GM21423 (cell line): Measurements from ENCODE around the gene CHI3L2.

Source experiments
- ATAC-seq: cut with Tn5 transposase; IDR thresholded peaks from one replicate; pipeline ENCODE4 v1.9.1; 2021; ENCODE audit warnings: mild to moderate bottlenecking, moderate library complexity; ENCODE audit not compliant: unreplicated experiment

CHI3L2 gene

GRCh38 chr1:111247125-111247838 is 19.8 kb downstream of the CHI3L2 start:
- no peak for ATAC-seq

- ATAC-seq, result no peak
These were observed 22.4 kb downstream of the CHI3L2 start for GRCh38 chr1:111249960-111250359.

- ATAC-seq, result no peak
These were observed 24.1 kb downstream of the CHI3L2 start for GRCh38 chr1:111251570-111251969.

GRCh38 chr1:111252786-111253185 is 25.3 kb downstream of the CHI3L2 start:
- ATAC-seq, result no peak

GRCh38 chr1:111253876-111254275 is 26.4 kb downstream of the CHI3L2 start:
- ATAC-seq, result no peak

- ATAC-seq, result no peak
These were observed 29.6 kb downstream of the CHI3L2 start for GRCh38 chr1:111256988-111257658.

- no peak for ATAC-seq
These were observed 40.4 kb downstream of the CHI3L2 start for GRCh38 chr1:111267801-111268508.

- ATAC-seq, result no peak
These were observed 42.4 kb downstream of the CHI3L2 start for GRCh38 chr1:111269825-111270406.

GRCh38 chr1:111270771-111271463 is 43.4 kb downstream of the CHI3L2 start:
- ATAC-seq, result no peak

- ATAC-seq, result no peak
These were observed 43.9 kb downstream of the CHI3L2 start for GRCh38 chr1:111271464-111271801.

GRCh38 chr1:111272081-111272480 is 44.6 kb downstream of the CHI3L2 start:
- no peak for ATAC-seq

GRCh38 chr1:111274653-111275052 is 47.1 kb downstream of the CHI3L2 start:
- ATAC-seq, result no peak

- no peak for ATAC-seq
These were observed 47.6 kb downstream of the CHI3L2 start for GRCh38 chr1:111275079-111275478.

GRCh38 chr1:111275780-111276433 is 48.4 kb downstream of the CHI3L2 start:
- ATAC-seq, result no peak

GRCh38 chr1:111279144-111279543 is 51.6 kb downstream of the CHI3L2 start:
- ATAC-seq, result no peak

- ATAC-seq, result no peak
These were observed 52.8 kb downstream of the CHI3L2 start for GRCh38 chr1:111280267-111280666.

- ATAC-seq, result no peak
These were observed 53.9 kb downstream of the CHI3L2 start for GRCh38 chr1:111281411-111281810.

GRCh38 chr1:111283838-111284237 is 56.3 kb downstream of the CHI3L2 start:
- ATAC-seq, result no peak

- ATAC-seq, result no peak
These were observed 58.4 kb downstream of the CHI3L2 start for GRCh38 chr1:111285879-111286278.

- ATAC-seq, result no peak
These were observed 59.4 kb downstream of the CHI3L2 start for GRCh38 chr1:111286912-111287311.

- ATAC-seq, result no peak
These were observed 61.9 kb downstream of the CHI3L2 start for GRCh38 chr1:111289371-111289770.
